Sigmoid colon (tissue), 4 donors: Measurements from ENCODE around the gene PPM1B.
"Not testable (repeated sequence)": the region's sequence is repeated elsewhere in the genome, so short reads cannot be mapped to it uniquely, and the experiment has no call there.

Experiments
- EP300 ChIP-seq, 4 donors: sonication (generic); formaldehyde crosslinking; IDR thresholded peaks; one replicate each; pipeline ENCODE4 v1.6.1; 2017; ENCODE audit warnings: antibody characterized with exemption in 4 of 4
- POLR2A ChIP-seq, 2 donors: fragments of 450-650 bp; IDR thresholded peaks; one replicate each; pipeline ENCODE4 v1.6.1; 2016; ENCODE audit warnings: antibody characterized with exemption in 2 of 2, mild to moderate bottlenecking in 2 of 2, moderate library complexity in 2 of 2
- POLR2AphosphoS5 ChIP-seq, 4 donors: sonication (generic); formaldehyde crosslinking; IDR thresholded peaks; one replicate each; pipeline ENCODE4 v1.6.1; 2017; ENCODE audit warnings: antibody characterized with exemption in 4 of 4
- TF ChIP-seq, protein P1 (sequence below), 4 experiments: fragments of 450-650 bp in 3 of 4; fragments of 200-600 bp in 1 of 4; IDR thresholded peaks; one replicate each; pipeline ENCODE4 v1.5.1; 2016 to 2019; ENCODE audit warnings: antibody characterized with exemption in 4 of 4, mild to moderate bottlenecking in 3 of 4, moderate library complexity in 2 of 4

DNA sequence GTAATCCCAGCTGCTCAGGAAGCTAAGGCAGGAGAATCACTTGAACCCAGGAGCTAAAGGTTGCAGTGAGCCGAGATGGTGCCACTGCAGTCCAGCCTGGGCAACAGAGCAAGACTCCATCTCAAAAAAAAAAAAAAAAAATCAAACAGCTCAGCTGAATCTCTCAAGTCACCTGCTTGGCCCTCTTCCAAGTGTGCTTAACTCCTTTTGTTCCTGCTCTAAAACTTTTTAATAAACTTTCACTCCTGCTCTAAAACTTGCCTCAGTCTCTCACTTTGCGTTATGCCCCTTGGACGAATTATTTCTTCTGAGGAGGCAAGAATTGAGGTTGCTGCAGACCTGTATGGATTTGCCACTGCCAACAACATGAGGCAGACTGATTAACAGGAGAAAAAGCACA is 35.1 kb upstream of the PPM1B start:
- TF ChIP-seq, protein P1, sequence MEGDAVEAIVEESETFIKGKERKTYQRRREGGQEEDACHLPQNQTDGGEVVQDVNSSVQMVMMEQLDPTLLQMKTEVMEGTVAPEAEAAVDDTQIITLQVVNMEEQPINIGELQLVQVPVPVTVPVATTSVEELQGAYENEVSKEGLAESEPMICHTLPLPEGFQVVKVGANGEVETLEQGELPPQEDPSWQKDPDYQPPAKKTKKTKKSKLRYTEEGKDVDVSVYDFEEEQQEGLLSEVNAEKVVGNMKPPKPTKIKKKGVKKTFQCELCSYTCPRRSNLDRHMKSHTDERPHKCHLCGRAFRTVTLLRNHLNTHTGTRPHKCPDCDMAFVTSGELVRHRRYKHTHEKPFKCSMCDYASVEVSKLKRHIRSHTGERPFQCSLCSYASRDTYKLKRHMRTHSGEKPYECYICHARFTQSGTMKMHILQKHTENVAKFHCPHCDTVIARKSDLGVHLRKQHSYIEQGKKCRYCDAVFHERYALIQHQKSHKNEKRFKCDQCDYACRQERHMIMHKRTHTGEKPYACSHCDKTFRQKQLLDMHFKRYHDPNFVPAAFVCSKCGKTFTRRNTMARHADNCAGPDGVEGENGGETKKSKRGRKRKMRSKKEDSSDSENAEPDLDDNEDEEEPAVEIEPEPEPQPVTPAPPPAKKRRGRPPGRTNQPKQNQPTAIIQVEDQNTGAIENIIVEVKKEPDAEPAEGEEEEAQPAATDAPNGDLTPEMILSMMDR (IDR thresholded peaks at IDR 0.05) = not testable (repeated sequence)
- TF ChIP-seq POLR2AphosphoS5, POLR2A, EP300 (IDR thresholded peaks at IDR 0.05): not testable (repeated sequence)
